ENCODE data around the gene SLC35F6.

GRCh38 chr2:26805241-26805676 is 41.2 kb downstream of the SLC35F6 start:
- no peak for TF ChIP-seq CTCF (IDR thresholded peaks at IDR 0.05)
- TF ChIP-seq POLR2A (IDR thresholded peaks at IDR 0.05) = no peak

All from vagina (tissue), 2 donors.